HG03097 (cell line): ENCODE results near the gene ACOX3.

Experiments used
- ATAC-seq: cut with Tn5 transposase; IDR thresholded peaks from one replicate; pipeline ENCODE4 v1.9.1; 2021; ENCODE audit not compliant: unreplicated experiment, low FRiP score

The ACOX3 gene

DNA sequence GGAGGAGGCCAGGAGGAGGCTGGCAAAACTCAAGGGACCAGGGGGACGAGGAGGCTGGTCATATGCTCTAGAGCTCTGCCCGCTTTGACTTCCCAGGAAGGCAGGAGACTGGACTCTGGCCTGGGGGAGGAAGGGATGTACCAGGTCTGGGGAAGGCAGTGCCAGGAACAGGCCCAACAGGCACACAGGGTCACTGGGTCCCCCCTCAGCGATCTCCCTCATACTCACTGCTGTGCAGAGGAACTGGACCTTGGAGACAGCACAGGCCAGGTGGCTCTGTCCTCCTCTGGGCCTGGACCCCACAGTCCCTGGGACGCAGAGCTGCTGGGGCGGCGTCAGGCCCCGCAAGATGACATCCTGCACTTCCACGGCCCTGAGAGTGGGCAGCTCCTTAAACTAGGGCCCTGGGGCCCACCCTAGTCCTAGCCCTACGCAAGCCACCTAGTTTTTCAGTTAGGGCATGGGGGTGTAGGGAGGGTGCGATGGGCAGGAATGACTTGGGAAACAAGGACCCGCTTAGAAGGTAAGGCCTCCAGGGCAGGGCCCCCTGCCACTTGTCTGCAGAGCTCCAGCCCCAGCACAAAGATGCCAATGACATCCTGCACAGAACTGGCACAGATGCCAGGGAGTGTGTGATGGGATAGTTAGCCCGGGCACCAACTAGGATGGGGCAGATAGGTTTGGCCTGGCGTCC is 111.5 kb downstream of the ACOX3 start:
- no peak for ATAC-seq

DNA sequence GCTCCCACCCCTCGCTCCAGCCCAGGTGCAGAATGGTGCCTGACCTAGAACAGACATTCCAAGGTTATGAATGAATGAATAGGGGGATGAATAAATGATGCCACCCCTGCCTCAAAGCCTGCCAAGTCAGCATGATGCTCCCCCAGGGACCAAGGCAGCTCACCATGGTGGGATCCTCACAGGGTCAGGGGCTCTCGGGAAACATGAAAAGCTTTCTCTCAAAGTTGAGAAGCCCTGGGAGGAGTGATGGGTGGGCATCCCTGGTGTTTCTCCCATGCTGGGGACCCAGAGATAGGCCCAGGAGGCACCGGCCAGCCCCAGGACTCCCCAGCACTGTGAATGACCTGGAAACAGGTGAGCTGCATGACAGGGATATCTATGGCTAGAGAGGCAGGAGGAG is 112.1 kb downstream of the ACOX3 start:
- ATAC-seq: no peak

DNA sequence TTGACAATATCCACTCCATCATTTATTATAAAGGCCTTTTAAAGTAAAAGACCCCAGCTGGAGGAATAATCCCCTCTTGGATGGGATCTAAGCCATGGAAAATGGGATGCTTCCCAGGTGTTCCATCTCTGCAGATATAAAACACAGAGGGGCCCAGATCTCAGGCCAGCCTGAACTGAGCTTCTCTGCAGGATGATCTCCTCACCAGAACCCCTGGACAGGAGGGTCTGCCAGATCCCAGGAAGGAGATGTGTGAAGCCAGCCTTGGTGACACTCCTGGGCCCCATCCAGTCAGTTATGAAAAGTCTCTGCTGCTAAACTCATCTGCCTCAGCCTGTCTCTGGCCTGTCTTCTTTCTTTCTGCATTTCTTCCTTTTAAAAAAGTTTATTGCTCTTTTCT is 114.3 kb downstream of the ACOX3 start:
- no peak for ATAC-seq

DNA sequence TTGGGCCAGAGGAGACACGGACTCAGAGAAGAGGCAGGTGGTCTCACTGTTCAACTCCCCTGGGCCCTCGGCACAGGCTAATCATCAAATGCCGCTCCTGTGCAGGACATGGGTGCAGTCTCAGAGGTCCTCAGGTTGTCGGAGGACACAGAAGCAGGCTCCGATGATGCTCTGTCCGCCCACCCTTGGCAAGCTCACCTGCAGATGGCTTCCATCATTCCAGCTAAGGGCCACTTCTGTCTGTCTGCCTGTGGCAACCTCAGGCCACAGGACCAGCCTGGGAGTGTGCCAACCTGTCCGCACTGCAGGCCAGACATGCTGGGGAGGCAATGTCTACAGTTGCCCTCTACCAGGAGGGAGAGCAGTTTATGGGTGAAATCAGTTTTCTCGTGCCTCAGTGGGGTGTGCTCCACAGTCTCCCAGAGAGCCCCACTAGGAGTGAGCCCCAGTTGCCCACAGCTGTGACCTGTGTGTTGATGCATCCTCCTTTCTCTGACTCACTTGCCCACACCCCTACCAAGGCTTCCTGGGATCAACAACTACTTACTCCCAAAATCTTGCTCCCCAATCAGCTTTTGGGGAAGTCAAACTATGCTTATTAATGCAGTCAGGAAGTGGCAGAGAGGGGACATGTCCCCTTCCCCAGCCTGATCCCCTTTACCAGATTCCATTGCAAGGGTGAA is 115.1 kb downstream of the ACOX3 start:
- no peak for ATAC-seq

DNA sequence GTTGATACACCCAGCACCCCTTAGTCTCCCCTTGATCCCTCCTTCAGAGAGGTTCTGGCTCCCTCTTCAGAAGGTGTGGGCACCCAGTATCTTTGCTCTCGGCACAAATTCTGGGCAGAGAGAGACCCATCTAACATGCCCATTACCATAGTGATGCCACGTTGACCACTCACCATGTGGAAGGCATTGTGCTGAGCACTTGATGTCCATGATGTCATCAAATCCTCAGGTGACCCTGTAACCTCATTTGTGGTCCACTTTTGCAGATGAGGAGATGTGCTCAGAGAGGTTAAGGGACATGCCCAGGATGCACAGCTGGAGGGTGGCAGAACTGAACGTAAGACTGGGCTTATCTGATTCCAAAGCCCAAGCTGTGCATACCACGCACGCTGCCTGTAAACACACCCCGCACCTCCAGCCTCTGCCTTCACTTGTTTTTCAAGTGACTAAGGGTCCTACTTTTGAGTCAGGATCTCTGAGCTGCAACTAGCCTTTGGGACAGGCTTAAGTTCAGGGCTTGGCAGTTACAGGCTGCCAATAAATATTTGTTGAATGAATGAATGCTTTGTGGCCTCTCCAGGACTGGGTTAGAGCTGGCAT is 115.8 kb downstream of the ACOX3 start:
- ATAC-seq: no peak

DNA sequence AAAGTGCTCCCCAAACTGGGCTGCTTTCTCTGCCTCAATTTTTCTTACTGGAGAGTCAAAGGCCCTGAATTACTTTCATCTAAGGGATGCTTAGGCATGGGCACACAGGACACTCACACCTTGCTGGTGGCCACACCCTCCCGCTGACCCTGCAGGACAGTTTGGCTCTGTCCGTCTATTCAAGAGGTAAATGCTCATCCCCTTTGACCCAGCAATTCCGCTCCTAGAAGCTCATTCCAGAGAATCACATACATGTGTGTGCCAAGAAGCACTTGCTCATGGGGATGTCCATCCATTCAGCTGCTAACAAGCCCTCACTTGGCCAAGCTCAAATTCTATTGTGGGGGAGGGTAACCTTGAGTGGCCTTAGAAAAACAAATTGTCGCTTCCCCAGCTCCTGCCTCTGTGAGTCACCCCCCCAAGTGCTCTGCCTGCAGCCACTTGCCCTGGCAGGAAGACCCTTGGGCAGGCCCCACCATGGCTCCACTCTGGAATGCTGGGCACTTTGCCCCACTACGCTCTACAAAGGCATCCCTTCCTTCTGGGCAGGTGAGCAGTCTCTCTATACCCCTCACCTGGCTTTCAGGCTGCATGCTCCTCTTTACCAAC is 116.5 kb downstream of the ACOX3 start:
- no peak for ATAC-seq

DNA sequence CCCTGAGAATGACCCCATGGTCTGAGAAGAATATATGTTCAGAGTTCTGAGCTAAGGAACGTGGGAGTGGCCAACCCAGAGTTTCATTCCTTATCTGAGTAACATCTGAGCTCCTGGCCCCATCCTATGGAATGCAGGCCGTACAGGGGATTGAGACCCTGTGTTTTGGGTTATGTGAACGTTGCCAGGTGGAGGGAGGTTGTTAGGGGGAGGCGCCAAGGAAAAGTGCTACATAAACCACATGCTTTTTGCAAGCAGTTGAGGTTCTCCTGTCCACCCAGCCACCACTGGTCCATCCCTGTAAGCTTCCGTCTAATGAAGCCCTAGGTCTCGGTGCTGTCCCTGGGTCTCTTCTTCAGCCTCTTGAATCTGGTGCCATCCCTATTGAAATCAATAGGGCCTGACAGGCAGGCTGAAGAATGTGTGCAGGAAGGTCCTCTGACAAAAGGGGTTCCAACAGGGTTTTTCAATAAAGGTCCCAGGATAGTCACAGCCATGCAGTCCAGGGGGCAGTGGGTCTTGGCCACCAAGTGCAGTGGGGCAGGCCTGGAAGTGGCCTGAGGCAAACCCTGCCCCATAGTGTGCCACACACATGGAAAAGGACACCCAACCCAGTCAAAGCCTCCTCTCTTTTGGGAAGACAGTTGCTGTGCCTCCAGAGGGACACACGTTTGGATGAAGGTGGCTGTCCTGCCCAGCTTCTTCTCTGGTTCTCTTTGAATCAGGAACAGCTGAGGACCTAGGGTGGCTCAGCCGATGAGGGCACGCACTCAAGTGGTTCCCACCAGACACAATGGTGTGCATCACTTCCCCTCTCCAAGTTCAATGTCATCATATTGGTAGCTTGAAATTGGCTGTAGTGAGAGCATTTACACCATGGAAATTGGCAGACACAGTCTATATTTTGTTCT is 117.5 kb downstream of the ACOX3 start:
- ATAC-seq: no peak

DNA sequence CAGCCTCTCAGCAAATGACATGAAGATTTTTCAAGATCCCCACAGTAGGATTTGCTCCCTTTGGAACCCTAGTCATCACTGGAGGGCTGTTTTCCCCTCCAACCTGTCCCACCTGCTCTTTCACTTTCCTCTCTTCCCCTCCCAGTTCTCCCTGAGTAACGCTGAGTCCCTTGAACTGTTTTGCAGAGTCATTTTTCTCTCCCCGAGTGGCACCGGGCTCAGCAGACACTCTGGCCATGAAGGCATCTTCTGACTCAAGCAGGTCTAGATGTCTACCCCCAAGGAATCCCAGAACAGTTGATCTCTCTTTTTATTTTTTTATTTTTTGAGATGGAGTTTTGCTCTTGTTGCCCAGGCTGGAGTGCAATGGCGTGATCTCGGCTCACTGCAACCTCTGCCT is 118.8 kb downstream of the ACOX3 start:
- ATAC-seq: no peak

DNA sequence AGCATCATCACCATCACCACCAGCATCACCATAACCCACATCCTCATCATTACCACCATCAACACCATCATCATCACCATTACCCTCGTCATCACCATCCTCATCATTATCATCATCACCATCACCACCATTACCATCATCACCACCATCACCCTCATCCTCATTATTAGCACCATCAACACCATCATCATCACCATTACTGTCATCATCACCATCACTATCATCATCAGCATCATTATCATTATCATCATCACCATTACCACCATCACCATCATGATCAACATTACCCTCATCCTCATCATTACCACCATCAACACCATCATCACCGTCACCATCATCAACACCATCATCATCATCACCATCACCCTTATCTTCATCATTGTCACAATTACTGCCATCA is 119.3 kb downstream of the ACOX3 start:
- ATAC-seq: no peak

DNA sequence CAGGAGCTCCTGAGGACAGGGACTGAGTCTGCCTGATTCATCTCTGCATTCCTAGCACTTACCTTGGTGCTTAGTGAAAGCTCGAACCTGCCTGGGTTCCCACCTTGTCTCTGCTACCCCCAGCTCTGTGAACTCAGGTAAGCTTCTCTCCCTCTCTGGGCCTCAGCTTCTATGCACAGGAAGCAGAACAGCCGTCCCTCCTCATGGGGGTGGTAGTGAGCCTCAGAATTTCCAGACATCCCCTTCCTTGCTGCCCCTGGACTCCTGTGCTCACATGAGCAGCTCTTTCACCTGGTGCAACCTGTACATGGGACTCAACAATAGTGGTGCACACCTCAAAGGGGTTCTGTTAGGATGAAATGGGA is 120.2 kb downstream of the ACOX3 start:
- ATAC-seq: no peak

DNA sequence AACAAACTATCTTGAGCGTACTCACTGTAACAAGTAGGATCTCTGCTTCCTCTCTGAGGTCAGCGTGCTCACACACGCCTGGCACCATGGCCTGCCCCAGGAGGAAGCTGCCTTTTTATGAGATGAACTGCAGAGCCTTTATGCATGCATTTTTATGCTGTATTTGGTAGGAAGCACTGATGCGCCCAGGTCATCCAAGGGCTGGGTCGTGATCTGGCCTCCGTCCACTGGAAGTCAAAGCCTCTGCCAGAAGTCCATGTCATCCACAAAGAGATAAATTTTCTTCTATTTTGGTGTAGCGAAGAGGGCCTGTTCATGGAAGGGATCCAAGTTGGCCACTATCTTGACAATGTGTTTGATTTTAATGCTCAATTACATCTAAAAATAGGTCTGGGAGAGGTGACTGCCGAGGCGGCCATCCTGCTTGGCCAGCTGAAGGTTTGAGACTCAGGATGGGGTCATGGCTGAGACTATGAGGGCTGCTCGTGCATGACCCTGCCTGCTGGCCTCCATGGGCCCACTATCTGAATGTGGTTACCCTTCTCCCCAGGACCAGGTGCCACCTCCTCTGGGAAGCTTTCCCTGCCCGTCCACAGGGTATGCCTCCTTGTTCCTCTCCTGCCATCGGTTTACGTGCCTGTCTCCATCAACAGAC is 120.7 kb downstream of the ACOX3 start:
- no peak for ATAC-seq

DNA sequence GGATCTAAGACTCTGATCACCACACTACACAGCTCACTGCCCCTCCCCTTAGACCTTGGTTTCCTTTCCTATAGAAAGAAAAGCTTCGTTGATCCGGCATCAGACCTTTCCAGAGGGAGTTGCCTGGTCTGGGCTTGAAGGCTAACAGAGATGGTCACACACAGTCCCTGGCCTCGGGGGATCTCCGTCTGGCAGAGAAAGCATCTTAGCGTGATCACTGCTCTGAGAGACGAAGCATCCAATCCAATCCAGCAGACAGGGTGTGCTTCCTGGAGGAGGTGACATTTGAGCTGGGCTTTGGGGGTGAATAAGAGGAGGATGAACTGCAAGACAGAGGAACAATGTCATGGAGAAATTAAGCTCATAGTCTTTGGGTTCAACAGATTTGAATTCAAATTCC is 121.5 kb downstream of the ACOX3 start:
- no peak for ATAC-seq

DNA sequence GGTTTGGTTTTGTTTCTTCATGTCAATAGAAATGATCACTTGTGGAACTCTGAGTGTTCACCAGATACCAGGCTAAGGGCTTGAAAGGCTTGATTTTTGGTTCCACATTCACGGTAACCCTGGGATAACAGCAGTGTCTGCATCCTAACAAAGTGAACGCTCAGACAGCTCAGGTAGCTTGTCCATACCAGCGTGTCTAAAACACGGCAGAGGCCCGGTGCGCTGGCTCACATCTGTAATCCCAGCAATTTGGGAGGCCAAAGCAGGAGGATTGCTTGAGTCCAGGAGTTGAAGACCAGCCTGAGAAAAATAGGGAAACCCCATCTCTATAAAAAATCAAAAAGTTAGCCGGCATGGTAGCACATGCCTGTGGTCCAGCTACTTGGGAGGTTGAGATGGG is 122.0 kb downstream of the ACOX3 start:
- no peak for ATAC-seq

DNA sequence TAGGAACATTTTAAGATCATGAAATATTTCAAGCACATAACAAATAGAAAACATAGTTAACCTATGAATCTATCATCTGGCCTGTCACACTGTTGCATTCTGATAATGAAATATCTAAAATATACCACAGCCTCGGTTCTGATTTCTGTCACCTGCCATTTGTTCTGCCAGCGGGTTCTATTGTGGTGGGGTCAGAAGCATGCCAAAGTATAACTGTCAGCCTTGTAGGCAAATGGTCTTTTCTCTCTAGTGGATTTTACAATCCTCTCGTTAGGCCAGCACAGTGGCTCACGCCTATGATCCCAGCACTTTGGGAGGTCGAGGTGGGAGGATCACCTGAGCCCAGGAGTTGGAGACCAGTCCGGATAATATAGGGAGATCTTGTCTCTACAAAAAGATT is 123.0 kb downstream of the ACOX3 start:
- ATAC-seq: no peak

DNA sequence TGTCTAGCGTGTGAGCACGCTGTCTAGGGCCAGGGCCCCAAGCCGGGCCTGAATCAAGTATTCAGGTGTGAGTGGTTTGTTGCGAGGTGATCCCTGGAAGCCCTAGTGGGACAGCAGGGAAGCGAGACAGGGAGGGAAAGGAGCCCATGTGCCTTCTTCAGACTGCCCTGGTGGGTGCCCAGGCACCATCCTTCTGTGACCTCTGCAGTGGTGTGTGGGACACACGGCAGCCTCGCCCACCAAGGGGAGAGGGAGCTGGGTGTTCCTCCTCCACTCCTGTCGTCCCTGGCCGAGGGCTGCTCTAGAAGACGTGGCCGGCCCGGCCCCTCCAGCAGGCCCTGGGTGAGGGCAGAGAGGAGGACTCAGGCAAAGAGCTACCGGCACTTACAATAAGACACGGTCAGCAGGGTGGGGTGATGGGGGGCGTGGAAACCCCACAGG is 123.6 kb downstream of the ACOX3 start:
- ATAC-seq: no peak
